Measurements from ENCODE around the gene VPS52. TPM values are rescaled to one million over a fixed set of nuclear protein-coding genes. Genes with fewer than 3 reads are reported as not detected.

The VPS52 gene
- total and polyA plus RNA-seq, 9 of the 15 experiments (the other 6 are each of a cell fraction or from before 2014, with no cell fraction given): 24.4 to 103 (median 40.2) TPM

- TF ChIP-seq HMGXB4 (CRISPR knock-in tag; IDR thresholded peaks at IDR 0.05): no peak
- TF ChIP-seq ZBED1 (IDR thresholded peaks at IDR 0.05): no peak
- TF ChIP-seq PRPF4 (IDR thresholded peaks at IDR 0.05; ENCODE audit: insufficient read depth, low read depth, low read length, poor library complexity, severe bottlenecking): no peak
- TF ChIP-seq TCF7 (IDR thresholded peaks at IDR 0.05; ENCODE audit: borderline replicate concordance): no peak
- peak; percentile 74; the same call in 1 of the 2 replicates for TF ChIP-seq ZNF324 (CRISPR knock-in tag; IDR thresholded peaks at IDR 0.05)
- TF ChIP-seq CAMTA2 (CRISPR knock-in tag; conservative IDR thresholded peaks at IDR 0.05): no peak
- 0 out of 2 replicates have a peak, but pooled peaks have one; percentile 69 for TF ChIP-seq KAT7 (CRISPR knock-in tag; IDR thresholded peaks at IDR 0.05; ENCODE audit: borderline replicate concordance)
- peak; percentile 11; the same call in 1 of the 2 replicates for TF ChIP-seq PHF8 (IDR thresholded peaks at IDR 0.05; ENCODE audit: borderline replicate concordance, low read length)
- no peak for TF ChIP-seq ARHGAP35 (IDR thresholded peaks at IDR 0.05; ENCODE audit: partially characterized antibody)
- no peak for TF ChIP-seq HSF4 (CRISPR knock-in tag; IDR thresholded peaks at IDR 0.05; ENCODE audit: borderline replicate concordance)
- TF ChIP-seq ZNF766 (CRISPR knock-in tag; conservative IDR thresholded peaks at IDR 0.05): no peak
- TF ChIP-seq NCOA1 (IDR thresholded peaks at IDR 0.05; ENCODE audit: low read depth): no peak; the same call in 1 of the 2 replicates
- no peak for TF ChIP-seq IRF1 (CRISPR knock-in tag; IDR thresholded peaks at IDR 0.05; ENCODE audit: borderline replicate concordance)
- no peak for TF ChIP-seq HNRNPLL (IDR thresholded peaks at IDR 0.05; ENCODE audit: low read depth, low read length, poor library complexity, severe bottlenecking)
- no peak for TF ChIP-seq IRF9 (tag; IDR thresholded peaks at IDR 0.05)
- TF ChIP-seq MBD2 (IDR thresholded peaks at IDR 0.05; ENCODE audit: borderline replicate concordance, low read depth): no peak; the same call in 1 of the 2 replicates
- TF ChIP-seq, protein P1, sequence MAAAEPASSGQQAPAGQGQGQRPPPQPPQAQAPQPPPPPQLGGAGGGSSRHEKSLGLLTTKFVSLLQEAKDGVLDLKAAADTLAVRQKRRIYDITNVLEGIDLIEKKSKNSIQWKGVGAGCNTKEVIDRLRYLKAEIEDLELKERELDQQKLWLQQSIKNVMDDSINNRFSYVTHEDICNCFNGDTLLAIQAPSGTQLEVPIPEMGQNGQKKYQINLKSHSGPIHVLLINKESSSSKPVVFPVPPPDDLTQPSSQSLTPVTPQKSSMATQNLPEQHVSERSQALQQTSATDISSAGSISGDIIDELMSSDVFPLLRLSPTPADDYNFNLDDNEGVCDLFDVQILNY (CRISPR knock-in tag; IDR thresholded peaks at IDR 0.05): 0 out of 2 replicates have a peak, but pooled peaks have one; percentile 55
- no peak for TF ChIP-seq SP2 (IDR thresholded peaks at IDR 0.05; ENCODE audit: extremely low read depth, low read depth, low read length, poor library complexity, severe bottlenecking)
Measured at GRCh38 chr6:33314943-33315792, 43.5 kb upstream of the VPS52 start (continued).
